ENCODE measurements around the gene ZBTB16.

DNA sequence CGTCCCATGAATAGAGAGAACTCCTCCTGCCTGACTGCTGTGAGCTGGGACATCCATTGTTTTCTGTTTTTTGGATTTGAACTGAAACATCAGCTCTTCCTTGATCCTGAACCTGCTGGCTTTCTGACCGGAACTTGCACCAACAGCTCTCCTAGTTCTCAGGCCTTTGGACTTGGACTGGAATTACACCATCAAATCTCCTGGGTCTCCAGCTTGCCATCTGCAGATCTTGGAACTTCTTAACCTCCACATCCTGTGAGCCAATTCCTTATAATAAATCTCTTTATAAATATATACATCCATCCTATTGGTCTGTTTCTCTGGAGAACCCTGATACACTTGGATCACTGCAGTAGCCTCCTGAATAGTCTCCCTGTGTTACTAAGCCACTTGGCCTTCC is 42.5 kb upstream of the ZBTB16 start:
- TF ChIP-seq STAT1 (IDR thresholded peaks at IDR 0.05; ENCODE audit: unreplicated experiment) (no peak), EZH2phosphoT487 (IDR thresholded peaks at IDR 0.05; ENCODE audit: unreplicated experiment) (no peak), CREB1 (CRISPR knock-in tag; IDR thresholded peaks at IDR 0.05; ENCODE audit: low read depth) (no peak), POLR2AphosphoS5 (IDR thresholded peaks at IDR 0.05; ENCODE audit: low read depth) (no peak), JUNB (IDR thresholded peaks at IDR 0.05; ENCODE audit: unreplicated experiment) (no peak), EZH2 (IDR thresholded peaks at IDR 0.05; ENCODE audit: low read depth, unreplicated experiment) (no peak), ZNF331 (CRISPR knock-in tag; IDR thresholded peaks at IDR 0.05; ENCODE audit: low read depth) (no peak)
- TF ChIP-seq, protein P1, sequence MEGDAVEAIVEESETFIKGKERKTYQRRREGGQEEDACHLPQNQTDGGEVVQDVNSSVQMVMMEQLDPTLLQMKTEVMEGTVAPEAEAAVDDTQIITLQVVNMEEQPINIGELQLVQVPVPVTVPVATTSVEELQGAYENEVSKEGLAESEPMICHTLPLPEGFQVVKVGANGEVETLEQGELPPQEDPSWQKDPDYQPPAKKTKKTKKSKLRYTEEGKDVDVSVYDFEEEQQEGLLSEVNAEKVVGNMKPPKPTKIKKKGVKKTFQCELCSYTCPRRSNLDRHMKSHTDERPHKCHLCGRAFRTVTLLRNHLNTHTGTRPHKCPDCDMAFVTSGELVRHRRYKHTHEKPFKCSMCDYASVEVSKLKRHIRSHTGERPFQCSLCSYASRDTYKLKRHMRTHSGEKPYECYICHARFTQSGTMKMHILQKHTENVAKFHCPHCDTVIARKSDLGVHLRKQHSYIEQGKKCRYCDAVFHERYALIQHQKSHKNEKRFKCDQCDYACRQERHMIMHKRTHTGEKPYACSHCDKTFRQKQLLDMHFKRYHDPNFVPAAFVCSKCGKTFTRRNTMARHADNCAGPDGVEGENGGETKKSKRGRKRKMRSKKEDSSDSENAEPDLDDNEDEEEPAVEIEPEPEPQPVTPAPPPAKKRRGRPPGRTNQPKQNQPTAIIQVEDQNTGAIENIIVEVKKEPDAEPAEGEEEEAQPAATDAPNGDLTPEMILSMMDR (conservative IDR thresholded peaks at IDR 0.05; ENCODE audit: low read depth in 2 of 2): no peak

Measured in GM23338 (cell line).